RPMI8226 (cell line): ENCODE data around the gene TMEM150B.
A peak's percentile ranks its signal among the peaks of the same experiment; 100 is the strongest.

Experiments
- DNase-seq: peaks from one replicate; pipeline ENCODE4 v3.0.0-alpha.2; 2015

Gene TMEM150B

DNA sequence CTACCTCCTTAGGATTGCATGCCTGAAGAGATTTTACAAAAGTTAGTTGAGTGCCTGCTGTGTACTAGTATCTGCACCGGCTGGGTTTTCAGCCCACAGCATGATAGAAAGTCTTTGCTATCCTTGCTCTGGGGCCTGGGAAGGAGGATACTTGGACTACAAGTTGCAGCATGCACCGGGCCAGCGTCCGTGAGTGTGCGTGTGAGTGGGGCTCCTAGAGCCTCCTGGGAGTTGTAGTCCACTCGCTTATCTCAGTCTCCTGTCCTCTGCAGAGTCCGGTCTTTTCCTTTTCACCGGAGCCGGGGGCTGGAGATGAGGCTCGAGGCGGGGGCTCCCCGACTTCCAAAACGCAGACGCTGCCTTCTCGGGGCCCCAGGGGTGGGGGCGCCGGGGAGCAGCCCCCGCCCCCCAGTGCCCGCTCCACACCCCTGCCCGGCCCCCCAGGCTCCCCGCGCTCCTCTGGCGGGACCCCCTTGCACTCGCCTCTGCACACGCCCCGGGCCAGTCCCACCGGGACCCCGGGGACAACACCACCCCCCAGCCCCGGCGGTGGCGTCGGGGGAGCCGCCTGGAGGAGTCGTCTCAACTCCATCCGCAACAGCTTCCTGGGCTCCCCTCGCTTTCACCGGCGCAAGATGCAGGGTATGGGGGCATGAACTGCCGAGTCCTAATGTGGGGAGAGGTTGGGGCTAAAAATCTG, 20.7 kb downstream of the TMEM150B start:
- DNase-seq: peak; percentile 81

DNA sequence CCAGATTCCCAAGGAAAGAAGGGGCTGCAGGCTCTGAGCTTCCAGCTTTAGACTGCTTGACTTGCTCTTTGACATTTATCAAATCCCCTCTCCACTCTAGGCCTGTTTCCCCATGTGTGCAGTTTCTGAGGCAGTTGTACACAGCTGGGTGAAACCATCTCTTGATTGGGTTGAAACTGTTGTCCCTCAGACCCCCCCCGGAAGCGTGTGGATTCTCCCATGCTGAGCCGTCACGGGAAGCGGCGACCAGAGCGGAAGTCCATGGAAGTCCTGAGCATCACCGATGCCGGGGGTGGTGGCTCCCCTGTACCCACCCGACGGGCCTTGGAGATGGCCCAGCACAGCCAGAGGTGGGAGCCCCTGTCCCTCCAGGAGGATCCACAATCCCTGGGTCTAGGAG, 21.7 kb downstream of the TMEM150B start:
- DNase-seq: no peak

GRCh38 chr19:55302318-55302703, 22.8 kb downstream of the TMEM150B start:
- no peak for DNase-seq

DNA sequence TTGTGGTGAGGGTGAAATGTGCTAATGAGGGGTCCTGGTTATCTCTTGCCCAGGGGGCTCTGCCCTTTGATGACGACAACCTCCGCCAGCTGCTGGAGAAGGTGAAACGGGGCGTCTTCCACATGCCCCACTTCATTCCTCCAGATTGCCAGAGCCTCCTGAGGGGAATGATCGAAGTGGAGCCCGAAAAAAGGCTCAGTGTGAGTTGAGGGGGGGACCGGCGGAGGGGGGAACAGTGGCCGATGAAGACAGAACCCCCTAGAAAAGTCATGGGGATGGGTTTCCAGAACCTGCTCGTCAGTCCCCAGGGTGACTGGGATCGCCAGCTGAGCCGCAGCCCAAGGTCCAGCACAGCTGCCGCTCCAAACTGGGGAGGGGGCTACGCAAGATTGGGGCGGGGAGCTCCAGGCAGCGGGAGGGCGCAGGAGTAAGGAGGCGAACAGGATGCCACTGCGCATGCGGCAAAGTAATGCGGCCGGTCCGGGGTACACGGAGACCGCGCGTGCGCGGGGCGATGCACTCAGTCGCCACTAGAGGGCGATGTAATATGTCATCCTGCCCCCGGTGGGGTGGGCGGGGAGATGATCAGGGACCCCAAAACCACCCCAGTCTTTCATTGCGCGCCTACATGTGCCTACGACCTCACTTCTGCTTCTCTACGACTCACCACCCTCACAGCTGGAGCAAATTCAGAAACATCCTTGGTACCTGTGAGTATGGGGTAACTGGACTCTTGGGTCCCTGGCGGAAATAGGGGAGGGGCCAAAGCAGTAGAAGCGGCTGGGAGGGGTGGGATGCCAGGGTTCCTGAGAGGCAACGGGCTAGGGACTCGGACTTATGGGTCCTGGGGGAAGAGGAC, 23.5 kb downstream of the TMEM150B start:
- peak; percentile 91 for DNase-seq

DNA sequence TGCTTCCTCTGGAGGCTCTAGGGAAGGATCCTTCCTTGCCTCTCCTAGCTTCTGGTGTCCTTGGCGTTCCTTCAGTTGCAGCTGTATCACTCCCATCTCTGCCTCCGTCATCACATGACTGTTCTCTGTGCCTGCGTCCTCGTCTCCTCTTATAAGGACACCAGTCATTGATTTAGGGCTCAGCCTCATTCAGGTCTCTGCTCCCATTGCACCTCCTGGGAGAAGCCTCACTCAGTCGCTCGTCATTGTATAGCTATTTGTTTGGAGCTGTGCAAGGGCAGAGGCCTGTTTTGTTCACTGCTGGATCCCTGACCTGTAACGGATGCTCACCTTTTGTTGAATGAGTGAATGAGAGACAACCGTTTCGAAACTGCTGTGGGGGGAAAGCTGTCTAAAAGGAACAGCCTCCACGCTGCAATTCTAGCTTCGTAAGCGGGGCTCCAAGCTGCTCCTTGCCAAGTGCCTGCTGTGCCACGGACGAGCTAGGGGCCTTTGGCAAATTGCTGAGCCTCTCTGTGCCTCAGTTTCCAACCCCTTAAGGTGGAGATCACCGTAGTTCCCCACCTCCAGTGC, 24.2 kb downstream of the TMEM150B start:
- no peak for DNase-seq

DNA sequence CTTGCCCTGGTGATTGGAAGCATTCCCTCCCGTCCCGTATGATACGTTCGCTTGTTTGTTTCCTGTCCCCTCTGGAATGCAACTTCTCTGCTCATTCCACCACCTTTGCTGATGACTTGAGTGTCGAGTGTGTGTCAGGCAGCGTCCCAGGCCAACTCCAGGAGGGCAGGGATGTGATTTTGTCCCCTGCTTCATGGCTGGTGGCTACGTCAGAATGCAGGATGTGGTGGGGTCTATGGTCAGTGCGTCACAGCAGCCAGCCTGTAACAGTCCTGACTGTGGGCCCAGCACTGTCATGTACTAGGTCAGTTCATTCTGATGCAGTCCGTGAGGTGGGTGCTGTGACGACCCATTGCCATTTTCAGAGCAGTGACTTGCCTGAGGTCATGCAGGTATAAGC, 25.1 kb downstream of the TMEM150B start:
- DNase-seq: no peak

DNA sequence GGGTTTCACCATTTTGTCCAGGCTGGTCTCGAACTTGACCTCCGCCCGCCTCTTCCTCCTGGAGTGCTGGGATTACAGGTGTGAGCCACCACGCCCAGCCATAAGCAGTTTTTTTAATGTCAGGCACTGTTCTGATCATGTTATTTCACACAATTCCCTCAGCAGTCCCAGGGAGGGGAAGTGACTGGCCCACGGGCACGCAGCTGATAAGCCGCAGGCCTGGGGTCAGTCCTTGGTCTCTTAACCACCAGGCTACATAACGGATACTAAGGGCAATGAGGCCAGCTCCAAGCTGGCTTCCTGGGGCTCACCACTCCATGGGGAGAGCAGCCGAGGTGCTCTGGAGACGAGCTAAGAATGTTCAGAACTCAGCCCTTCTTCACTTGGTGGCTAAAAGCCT, 27.9 kb downstream of the TMEM150B start:
- DNase-seq: no peak

DNA sequence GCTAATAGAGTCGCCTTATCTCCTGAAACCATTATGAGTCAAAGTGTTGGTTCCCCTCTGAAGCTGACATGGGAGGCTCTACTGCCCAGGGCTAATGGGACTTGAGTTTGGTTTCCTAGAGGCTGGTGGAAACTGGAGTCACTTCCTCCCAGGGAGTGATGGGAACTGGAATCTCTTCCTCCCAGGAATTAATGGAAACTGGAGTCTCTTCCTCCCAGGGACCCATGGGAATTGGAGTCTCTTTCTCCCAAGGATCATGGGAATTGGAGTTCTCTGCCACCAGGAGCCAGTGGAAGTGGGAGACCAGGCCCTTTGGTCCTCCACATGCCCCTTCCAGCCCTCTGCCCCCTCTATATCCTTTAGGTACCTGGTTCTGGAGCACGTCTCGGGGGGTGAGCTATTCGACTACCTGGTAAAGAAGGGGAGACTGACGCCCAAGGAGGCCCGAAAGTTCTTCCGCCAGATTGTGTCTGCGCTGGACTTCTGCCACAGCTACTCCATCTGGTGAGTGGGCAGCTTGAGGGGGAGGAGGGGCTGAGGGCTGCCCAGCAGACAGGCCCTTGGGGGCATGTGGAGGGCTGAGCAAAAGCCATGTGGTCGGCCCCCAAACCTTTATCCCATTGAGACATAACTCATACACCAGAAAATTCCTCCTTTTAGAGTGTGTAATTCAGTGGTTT, 35.9 kb downstream of the TMEM150B start:
- DNase-seq: no peak

- DNase-seq: no peak
Observed at GRCh38 chr19:55287361-55288079, 37.6 kb downstream of the TMEM150B start.

DNA sequence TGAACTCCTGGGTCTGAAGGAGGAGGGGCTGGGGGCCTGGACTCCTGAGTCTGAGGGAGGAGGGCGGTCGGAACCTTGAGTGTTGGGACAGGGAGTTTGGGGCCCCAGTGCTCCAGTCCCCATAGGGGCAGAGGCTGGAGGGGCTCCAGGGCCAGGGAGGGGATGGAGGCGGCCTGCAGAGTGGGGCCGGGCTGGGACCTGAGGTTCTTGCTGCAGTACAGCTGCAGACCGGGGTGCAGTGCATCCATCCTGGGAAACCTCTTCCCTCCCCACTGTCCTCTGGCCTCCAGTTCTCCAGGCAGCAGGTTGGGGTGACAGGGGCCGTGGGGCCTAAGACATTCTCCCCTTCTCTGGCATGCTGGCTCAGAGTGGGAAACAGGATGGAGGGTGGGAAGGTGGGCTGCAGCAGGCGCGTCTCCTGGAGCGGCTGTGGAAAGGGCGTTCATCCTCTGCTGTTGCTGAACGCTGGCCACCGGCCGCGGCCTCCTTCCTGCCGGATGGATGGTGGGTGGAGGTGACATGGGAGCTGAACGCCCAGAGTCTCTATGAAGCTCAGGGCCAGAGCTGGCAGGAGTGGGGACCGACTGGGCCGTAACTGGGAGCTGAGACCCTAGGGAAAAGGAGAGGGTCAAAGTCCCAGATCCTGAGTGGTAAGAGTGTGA, 39.8 kb downstream of the TMEM150B start:
- DNase-seq: no peak

DNA sequence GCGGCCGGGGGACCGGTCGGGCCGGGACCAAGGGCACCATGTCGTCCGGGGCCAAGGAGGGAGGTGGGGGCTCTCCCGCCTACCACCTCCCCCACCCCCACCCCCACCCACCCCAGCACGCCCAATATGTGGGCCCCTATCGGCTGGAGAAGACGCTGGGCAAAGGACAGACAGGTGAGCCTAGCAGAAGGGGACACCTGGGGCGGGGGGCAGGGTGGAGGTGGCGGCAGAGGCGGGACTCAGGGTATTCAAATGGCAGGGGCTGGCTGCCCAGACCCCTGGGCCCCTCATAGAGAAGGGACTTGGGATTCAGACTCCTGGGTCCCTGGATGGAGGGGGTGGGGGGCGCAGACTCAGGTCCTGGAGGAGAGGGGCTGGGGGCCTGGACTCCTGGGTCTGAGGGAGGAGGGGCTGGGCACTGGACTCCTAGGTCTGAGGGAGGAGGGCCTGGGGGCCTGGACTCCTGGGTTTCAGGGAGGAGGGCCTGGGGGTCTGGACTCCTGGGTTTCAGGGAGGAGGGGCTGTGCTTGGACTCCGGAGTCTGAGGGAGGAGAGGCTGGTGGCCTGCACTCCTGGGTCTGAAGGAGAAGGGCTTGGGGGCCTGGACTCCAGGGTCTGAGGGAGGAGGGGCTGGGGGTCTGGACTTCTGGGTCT, 40.6 kb downstream of the TMEM150B start:
- DNase-seq: no peak

GRCh38 chr19:55283548-55284377, 41.4 kb downstream of the TMEM150B start, which contains the start of gene BRSK1:
BRSK1 (plus strand) TSS chr19:55283997; CDS start chr19:55284443, 446 bp downstream.
- no peak for DNase-seq

DNA sequence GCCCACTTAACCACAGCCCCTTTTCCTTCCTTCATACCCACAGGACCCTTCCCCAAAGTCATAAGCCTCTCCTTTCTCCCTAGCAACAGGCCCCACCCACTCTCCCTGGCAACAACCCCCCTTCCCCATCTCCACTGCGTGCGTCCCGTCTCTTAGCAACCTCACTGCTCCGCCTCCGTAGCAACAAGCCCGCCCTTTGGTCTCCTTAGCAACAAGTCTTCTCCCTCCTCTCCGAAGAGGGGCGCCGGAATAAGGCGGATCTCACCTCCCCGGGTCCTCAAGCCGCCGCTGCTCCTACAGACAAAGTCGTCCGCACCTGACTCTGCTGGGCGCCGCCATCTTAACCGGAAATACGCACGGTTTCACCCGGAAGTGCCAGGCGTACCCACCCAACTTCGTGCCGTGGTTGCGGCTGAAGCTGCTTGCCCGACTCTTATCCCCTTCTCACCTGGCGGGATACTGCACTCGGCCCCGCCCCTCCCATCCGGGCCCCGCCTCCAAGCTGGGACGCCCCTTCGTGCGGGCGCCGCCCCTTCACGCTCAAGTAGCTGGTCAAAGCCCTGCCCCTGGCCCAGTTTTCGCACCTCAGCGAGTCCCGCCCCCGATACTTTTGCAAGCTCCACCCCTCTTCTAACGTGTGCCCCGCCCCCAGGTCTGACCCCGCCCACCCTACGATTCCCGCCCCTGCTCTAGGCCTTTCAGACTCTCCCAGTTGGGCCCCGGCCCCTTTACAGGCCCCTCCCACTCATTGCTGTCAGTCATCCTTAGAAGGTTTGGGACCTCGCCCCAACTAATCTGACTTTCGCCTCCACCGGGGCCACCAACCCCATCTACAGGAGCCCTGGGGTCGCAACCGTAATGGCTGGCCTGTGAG, 45.1 kb downstream of the TMEM150B start, which contains the start of gene HSPBP1:
Gene HSPBP1 (minus strand): TSS at position 341 of the 874 bp plus-strand sequence. CDS start 502 bp downstream, outside the sequence.
- peak; percentile 97 for DNase-seq

DNA sequence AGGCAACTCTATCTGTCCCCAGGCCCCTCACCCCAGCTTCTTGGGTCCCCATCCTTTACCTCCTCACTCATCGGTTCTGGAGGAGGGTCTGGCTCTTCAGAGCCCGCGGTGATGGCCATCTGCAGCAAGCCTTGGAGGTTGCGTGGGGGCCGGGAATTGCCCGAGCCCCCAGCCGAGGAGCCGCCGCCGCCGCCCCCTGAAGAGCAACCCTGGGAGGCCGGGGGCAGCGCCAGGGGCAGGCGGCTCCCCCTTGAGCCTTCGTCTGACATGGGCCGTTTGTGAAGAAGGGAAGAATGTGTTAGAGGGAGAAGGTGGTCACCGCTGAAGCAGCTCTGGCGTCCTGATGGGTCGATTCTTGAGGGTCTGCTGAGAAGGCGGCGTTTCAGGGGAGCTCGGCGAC, 45.8 kb downstream of the TMEM150B start:
- DNase-seq: no peak

GRCh38 chr19:55278391-55279135, 46.6 kb downstream of the TMEM150B start:
- no peak for DNase-seq

- DNase-seq: no peak
Observed at GRCh38 chr19:55277494-55277893, 47.6 kb downstream of the TMEM150B start.

GRCh38 chr19:55276720-55277430, 48.3 kb downstream of the TMEM150B start:
- no peak for DNase-seq
